Activated CD4-positive, CD25-positive, alpha-beta regulatory T cell treated with anti-CD3 and anti-CD28 coated beads, Interleukin-2, amount 50 U/mL, for 24 hours (primary cell): ENCODE results near the gene NELL1.

ENCODE experiments used
- ATAC-seq, 2 donors: fragments of 150-1000 bp; cut with Tn5 transposase; one replicate each; pipeline ENCODE4 v1.10.0; 2021; ENCODE audit warnings: mild to moderate bottlenecking in 1 of 2, moderate library complexity in 1 of 2

The NELL1 gene

GRCh38 chr11:20668844-20669819 is at the start of gene NELL1:
TSS of gene NELL1 (plus strand) at chr11:20669586.
- no peak for ATAC-seq

GRCh38 chr11:20620988-20621387 is 48.4 kb upstream of the NELL1 start:
- ATAC-seq, result no peak

GRCh38 chr11:20621679-20622078 is 47.7 kb upstream of the NELL1 start:
- ATAC-seq, result no peak

GRCh38 chr11:20623252-20623651 is 46.1 kb upstream of the NELL1 start:
- no peak for ATAC-seq

- no peak for ATAC-seq
Measured at GRCh38 chr11:20626279-20626678, 43.1 kb upstream of the NELL1 start.

- ATAC-seq, result no peak
Measured at GRCh38 chr11:20627026-20627425, 42.4 kb upstream of the NELL1 start.

- ATAC-seq, result no peak
Measured at GRCh38 chr11:20627701-20628100, 41.7 kb upstream of the NELL1 start.

DNA sequence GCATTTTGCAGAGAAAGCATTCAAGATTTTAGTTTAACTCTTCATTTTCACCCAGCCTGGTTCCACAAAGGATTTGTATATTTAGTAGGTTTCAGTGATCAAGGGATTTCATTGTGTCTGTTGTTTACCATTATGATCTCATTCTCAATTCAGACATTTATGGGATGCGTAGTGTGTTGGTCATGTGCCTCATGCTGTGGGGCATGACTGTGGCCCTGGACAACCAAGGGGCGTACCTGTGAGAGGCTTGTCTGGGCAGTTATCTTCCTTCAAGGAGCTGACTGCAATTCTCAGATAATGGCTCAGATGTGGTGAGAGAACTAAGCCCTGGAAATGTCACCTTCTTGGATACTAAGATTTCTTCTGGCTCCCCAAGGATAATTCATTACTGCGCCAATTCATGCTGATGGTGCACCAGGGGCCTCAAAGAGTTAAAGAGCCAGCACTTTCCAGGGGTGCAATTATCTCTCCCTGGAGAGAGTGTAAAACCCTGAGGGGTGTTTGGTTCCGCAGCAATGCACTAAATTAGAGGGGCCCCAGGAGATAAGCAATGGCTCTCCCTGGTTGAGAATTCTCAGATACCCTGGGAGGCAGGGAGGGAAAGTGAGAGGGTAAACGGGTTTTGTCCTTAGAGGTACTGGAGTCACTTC is 37.7 kb upstream of the NELL1 start:
- no peak for ATAC-seq

DNA sequence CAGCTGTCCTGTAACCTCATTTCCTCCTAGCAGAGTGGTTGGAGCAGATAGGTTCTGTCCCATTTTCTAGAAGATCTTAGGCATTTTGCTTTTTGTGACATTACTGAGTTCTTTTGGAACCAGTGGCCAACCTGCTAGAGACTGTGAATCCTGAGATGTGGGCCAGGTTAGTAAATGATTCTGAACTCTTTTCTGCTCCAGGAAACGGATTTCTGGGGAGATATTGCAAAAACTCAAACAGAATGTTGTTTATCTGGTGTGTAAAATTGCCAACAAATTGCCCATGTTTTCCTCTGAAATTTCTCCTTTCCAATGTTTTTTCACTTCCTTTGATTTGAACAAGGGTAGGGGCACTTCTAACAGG is 37.2 kb upstream of the NELL1 start:
- ATAC-seq, result no peak

GRCh38 chr11:20634044-20634443 is 35.3 kb upstream of the NELL1 start:
- no peak for ATAC-seq

DNA sequence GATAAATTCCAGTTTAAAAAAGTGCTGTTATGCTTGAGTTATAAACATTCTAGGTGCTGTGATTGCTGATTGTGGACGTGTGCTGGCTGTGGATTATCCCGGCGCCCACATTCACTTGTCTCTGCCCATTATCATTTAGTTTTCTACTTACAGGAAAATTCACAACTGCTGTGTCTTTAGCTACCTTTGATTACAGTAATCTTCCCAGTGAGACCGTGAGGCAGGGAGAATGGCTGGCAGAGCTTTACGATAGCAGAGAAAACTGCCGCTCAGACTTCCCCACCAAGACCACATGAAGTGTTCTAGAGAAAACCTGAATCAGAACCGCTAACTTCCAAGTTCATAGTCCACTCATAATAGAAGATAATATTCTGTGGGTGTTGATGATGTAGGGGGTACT is 34.6 kb upstream of the NELL1 start:
- no peak for ATAC-seq

- ATAC-seq, result no peak
Measured at GRCh38 chr11:20638074-20638473, 31.3 kb upstream of the NELL1 start.

GRCh38 chr11:20639688-20640087 is 29.7 kb upstream of the NELL1 start:
- no peak for ATAC-seq

- ATAC-seq, result no peak
Measured at GRCh38 chr11:20640401-20640800, 29.0 kb upstream of the NELL1 start.

DNA sequence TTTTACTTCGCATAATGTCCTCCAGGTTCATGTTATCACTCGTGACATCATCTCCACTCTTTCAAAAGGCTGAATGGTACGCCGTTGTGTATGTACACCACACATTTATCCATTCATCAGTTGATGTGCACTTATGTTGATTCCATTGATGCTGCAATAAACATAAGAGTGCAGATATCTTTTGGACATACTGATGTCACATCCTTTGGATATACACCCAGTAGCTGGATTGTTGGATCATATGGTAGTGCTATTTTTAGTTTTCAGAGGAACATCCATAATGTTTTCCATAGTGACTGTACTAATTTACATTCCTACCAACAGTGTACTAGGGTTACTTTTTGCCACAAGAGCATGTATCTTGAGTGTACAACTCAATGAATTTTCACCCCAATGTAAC is 25.0 kb upstream of the NELL1 start:
- no peak for ATAC-seq

- ATAC-seq, result no peak
Measured at GRCh38 chr11:20647976-20648565, 21.3 kb upstream of the NELL1 start.

DNA sequence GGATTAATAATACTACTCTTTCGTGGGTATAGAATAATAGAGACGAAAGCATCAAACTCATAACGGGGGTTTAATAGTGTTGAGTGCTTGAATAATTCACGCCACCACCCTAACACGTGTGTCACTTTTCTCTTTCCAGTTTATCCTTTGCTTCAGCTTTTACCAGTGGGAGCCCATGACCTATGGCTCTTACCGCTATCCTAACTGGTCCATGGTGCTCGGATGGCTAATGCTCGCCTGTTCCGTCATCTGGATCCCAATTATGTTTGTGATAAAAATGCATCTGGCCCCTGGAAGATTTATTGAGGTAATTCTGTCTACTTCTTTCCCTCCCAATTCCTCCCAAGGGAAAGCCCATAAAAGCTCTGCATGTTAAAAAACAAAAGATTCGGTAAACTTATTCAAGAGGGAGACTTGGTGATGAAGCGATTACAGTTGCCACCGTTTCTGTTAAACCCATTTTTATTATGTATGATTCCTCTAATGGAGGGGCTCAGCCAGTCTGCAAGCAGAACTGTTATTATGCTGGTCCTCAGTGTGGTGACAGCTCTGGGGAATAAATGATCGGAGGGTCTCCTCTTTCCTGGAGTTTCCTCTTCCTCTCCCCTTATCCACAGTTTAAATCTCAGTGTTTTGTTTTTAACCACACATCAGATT is 17.1 kb upstream of the NELL1 start:
- ATAC-seq, result no peak

GRCh38 chr11:20654038-20654437 is 15.3 kb upstream of the NELL1 start:
- no peak for ATAC-seq

DNA sequence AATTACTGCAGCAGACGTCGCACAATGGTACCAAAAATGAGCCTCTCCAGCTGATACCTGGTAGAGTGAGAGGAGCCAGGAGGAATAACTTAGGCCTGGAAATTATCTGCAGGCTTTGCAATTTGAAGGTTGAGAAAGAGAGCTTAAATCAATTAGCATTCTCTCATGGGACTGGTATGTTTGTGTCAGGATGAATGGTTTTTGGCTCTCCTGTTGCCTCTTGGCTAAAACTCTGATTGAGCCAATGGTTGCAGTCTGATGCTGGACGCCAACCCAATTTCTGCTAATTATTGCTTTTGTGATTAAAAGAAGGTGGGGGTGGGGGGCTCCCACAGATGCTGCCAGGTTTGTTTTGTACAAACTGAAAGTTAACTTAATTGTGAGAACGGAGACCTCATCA is 12.5 kb upstream of the NELL1 start:
- ATAC-seq, result no peak

DNA sequence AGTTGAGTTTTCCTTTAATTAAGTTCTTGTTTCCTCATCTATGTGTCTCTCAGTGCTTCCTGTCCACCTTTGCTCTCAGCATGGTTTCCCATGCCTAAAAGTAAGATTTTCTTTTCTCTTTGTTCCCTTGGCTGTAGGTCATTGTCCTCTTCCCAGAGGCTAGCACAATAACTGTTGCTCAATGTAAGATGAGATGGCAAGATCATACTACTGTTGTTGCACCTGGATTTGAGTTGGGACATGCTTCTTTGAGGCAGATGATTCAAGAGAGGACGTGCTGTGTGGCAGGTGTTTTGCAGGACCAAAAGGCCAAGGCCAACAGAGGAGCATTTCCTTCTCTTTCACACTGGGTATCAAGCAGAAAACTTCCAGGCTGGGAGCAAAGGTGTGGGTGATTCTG is 11.3 kb upstream of the NELL1 start:
- ATAC-seq, result no peak

- no peak for ATAC-seq
Measured at GRCh38 chr11:20661445-20661844, 7.9 kb upstream of the NELL1 start.

- ATAC-seq, result no peak
Measured at GRCh38 chr11:20661850-20662249, 7.5 kb upstream of the NELL1 start.

DNA sequence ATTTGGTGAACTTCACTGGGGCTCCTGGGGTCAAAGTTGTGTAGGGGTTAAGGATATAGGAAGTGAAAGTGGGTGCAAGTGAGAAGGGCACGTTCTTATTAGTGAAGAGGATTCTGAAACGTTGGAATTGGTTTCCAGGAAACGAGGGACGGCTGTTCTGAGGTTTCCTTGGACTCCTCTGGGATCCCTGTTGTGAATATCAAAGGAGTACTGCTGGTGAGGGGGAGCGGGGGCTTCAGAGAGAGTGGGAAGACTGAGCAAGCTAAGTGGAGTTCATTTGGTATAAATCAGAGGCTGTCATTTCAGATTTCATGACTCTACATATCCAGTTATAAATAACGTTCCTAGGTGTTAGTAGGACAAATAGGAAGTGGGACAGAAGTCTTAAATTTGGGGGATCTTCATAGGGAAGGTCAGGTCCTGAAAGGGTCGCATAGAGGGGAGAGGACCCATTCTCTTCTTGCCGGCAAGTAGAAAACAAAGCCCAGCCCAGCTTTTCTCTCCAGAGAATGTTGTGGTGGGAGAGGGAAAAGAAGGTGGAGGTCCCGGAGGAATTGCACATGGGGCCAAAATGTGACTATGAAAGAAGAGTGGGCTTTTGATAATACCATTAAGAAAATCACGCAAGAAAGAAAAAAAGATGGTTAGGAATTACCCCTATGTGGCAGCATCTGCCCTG is 1.1 kb upstream of the NELL1 start:
- ATAC-seq, result no peak
